ENCODE results near the gene SCAF1.
A peak's percentile ranks its signal among the peaks of the same experiment; 100 is the strongest.

Gene SCAF1, protein sequence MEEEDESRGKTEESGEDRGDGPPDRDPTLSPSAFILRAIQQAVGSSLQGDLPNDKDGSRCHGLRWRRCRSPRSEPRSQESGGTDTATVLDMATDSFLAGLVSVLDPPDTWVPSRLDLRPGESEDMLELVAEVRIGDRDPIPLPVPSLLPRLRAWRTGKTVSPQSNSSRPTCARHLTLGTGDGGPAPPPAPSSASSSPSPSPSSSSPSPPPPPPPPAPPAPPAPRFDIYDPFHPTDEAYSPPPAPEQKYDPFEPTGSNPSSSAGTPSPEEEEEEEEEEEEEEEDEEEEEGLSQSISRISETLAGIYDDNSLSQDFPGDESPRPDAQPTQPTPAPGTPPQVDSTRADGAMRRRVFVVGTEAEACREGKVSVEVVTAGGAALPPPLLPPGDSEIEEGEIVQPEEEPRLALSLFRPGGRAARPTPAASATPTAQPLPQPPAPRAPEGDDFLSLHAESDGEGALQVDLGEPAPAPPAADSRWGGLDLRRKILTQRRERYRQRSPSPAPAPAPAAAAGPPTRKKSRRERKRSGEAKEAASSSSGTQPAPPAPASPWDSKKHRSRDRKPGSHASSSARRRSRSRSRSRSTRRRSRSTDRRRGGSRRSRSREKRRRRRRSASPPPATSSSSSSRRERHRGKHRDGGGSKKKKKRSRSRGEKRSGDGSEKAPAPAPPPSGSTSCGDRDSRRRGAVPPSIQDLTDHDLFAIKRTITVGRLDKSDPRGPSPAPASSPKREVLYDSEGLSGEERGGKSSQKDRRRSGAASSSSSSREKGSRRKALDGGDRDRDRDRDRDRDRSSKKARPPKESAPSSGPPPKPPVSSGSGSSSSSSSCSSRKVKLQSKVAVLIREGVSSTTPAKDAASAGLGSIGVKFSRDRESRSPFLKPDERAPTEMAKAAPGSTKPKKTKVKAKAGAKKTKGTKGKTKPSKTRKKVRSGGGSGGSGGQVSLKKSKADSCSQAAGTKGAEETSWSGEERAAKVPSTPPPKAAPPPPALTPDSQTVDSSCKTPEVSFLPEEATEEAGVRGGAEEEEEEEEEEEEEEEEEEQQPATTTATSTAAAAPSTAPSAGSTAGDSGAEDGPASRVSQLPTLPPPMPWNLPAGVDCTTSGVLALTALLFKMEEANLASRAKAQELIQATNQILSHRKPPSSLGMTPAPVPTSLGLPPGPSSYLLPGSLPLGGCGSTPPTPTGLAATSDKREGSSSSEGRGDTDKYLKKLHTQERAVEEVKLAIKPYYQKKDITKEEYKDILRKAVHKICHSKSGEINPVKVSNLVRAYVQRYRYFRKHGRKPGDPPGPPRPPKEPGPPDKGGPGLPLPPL

DNA sequence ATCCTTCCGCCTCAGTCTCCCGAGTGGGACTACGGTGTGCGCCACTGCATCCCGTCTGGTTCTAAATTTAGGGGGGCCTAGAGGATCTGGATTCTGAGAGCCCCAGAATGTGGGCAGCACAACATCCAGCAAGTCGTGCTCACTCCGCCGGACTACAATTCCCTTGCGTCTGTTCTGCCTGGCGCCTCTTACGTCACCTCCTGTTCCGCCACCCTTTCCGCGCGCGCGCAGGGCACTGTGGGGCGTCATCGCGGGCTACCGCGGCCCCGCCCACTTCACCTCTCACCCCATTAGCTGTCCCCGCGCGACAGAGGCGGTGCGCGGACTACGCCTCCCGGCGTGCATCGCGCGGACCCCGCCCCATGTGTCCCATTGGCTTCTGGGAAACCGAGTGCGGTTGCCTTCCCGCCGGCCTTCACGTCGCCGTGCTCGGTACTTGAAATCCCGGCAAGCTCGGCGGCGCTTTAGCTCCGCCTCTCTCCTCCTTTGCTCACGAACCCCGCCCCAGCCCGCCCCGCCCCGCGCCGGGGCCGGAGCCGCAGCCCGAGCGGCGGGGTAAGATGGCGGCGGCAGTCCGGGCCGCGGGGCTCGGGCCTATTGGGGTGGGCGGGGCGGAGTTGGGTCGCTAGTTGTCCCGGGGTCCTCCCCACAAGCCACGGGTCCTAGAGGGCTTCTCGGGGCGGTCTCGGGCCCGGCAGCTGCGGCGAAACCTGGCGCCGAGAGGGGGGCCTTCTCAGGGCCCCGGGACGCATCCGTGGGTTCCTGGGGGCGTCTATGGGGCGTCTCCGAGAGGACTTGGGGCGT, at the start of gene SCAF1:
SCAF1 (plus strand) TSS at position 522 of the 804 bp plus-strand sequence. CDS start 2,818 bp downstream, outside the sequence.
- peak; percentile 100 for DNase-seq

DNA sequence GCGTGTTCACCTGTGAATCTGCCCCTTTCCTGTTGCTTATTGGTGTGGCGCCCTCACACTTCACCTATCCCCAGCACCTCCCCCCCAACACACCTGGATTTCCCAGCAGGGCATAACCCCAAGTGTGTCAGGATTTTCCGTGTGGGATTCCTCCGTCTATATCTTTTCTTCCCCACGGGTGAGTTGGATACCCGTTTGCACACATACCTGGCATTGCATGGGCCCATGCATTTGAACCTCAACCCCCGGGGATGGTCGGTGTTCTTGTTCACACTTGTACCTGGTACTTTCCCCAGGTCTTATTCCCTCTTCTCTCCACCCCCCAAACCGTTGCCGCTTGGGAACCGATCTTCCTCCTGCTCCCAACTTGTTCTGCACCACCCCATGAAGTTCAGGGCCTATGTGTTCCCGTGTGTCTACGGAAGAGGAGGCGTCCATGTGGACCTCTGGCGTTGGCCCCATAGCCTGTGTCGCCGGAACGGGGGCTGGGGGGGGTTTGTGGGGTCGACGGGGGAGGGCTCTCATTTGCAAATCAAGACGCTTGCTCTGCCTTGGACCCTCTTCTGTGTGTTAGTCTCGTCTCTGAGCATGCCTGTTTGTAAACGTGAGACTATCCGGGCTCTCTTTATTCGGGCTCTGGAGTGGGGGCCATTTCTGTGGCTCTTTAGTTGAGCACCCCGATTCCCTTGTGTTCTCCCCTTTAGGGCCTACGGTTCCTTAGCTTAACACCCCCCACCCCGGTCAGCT, 49.4 kb upstream of the SCAF1 start:
- DNase-seq, result no peak

DNA sequence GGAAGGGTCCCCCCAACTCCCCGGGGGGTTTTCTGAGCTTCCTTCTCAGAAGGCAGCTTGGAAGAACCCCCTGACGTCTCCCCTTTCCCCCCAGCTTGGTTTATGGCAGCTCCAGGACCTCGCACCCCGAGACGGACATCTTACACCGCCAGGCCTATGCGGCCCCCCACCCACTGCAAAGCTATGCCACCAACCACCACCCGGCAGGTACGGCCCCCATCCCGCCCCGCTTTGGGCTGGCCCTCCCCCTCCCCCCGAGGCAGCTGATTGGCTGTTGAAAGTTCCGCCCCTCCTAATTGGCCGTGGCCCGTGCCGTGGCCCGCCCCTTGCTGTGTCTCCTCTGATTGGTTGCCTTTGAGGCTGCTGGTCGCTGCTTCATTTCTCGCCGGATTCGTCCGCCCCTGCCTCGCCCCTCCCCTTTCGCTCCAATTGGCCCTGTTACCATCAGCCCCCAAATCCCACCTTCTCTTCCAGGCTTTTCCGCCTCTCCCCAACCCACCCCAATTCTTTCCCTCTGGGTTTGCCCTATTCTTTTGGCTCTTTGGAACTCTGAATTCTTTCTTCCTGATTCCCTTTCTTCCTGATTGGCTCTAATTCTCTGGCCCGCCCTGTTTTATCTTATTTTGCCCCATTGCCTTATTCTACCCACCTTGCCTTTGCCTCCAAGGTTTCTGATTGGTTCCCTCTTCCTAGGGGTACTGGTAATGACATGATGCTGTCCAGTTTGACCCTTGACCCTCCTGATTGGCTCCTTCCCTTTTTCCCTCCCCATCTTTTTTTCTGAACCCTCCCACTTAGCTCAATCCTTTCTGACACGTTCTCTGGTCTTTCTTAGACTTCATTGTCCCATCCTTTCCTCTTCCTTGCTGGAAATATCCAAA, 48.5 kb upstream of the SCAF1 start:
- DNase-seq, result peak; percentile 95

DNA sequence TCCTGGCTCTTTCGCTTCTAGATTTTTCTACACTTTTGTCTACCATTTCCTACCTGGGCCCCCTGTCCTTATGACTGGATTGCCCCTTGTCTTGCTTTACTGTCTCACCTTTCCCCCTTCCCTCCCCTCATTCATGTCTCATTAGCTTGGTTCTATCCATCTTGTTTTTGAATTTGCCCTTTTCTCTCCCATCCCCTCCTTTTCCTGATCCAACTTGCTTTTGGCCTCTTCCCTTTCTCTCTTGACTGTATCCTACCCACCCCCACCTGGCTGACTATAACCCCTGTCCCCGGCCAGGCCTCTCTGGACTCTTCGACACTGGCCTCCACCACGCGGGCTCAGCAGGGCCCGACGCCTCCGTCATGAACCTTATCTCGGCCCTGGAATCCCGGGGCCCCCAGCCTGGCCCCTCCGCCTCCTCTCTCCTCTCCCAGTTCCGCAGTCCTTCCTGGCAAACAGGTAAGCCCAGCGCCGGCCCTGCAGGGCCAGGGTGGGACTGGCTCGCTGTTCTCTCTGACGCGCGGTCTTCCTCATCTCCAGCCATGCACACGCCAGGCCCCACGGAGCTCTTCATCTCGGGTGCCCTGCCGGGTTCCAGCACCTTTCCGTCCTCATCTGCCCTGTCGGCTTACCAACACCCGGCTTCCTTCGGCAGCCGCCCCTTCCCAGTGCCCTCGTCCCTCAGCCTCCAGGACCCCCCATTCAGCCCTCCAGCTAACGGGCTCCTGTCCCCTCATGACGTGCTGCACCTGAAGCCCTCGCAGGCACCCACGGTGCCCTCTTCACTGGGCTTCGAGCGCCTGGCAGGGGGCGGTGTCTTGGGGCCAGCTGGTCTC, 47.6 kb upstream of the SCAF1 start:
- no peak for DNase-seq

DNA sequence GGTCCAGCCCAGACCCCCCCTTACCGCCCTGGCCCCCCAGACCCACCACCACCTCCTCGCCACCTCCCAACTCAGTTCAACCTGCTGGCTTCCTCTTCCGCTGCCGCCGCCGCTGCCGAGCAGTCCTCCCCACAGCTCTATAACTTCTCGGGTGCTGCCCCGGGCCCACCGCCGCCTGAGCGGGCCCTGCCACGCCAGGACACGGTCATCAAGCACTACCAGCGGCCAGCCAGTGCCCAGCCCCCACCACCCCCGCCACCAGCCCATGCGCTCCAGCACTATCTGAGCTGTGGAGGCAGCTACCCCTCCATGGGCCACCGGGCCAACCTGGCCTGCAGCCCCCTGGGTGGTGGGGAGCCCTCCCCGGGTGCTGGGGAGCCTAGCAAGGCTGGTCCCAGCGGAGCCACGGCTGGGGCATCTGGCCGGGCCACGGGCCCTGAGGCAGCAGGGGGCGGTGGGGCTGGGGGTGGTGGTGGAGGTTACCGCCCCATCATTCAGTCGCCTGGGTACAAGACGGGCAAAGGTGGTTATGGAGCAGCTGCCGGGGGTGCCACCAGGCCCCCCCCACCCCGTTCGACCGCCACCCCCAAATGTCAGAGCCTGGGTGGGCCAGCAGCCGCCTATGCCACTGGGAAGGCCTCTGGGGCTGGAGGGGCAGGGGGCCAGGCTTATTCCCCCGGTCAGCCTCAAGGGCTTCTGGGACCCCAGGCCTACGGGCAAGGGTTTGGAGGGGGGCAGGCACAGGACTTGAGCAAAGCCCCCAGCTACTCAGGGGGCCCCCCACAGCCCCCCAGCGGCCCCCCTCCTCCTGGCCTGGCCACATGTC, 46.8 kb upstream of the SCAF1 start:
- DNase-seq, result no peak

DNA sequence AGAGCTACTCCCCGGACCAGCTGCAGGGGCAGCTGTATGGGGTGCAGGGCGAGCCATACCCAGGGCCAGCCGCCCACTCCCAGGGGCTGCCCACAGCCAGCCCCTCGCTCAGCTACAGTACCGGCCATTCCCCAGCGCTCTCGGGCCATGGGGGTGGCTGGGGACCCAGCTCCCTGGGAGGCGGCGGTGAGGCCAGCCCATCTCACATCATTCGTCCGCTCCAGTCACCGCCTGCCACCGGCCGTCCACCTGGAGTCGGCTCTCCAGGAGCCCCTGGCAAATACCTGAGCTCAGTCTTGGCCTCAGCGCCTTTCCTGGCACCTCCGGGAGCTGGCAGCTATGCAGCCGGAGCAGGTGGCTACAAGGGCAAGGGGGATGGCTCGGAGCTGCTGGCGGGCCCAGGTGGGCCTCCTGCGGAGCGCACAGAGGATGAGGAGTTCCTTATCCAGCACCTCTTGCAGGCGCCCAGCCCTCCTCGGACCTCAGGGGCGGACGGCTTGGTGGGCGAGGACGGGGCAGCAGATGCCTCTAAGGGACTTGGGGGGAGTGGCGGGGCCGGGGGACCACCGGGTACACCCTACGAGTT, 46.1 kb upstream of the SCAF1 start:
- no peak for DNase-seq

DNA sequence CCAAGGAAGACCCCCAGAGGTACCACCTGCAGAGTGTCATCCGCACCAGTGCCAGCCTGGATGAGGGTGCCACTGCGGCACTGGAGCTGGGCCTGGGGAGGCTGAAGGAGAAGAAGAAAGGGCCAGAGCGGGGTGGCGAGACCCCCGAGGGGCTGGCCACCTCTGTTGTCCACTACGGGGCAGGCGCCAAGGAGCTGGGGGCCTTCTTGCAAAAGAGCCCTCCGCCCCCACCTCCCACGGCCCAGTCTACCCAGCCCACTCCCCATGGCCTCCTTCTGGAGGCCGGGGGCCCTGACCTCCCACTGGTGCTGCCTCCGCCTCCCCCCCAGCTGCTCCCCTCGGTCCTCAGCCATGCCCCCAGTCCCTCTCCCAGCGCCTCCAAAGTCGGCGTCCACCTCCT, 45.6 kb upstream of the SCAF1 start:
- DNase-seq, result no peak

DNA sequence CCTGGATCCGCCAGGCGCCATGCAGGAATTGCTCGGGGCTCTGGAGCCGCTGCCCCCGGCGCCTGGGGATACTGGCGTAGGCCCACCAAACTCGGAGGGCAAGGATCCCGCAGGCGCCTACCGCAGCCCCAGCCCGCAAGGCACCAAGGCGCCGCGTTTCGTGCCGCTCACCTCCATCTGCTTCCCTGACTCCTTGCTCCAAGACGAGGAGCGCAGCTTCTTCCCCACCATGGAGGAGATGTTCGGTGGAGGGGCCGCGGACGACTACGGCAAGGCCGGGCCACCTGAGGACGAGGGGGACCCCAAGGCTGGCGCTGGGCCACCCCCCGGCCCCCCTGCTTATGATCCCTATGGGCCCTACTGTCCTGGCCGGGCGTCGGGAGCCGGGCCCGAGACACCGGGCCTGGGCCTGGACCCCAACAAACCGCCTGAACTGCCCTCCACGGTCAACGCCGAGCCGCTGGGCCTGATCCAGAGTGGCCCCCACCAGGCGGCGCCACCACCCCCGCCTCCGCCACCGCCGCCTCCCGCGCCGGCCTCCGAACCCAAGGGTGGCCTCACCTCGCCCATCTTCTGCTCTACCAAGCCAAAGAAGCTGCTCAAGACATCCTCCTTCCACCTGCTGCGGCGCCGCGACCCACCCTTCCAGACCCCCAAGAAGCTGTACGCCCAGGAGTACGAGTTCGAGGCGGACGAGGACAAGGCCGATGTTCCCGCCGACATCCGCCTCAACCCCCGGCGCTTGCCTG, 44.9 kb upstream of the SCAF1 start:
- no peak for DNase-seq

DNA sequence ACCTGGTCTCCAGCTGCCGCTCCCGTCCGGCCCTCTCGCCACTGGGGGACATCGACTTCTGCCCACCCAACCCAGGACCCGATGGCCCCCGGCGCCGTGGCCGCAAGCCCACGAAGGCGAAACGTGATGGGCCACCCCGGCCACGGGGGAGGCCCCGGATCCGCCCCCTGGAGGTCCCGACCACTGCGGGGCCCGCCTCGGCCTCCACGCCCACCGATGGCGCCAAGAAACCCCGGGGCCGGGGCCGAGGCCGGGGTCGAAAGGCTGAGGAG, 44.4 kb upstream of the SCAF1 start:
- DNase-seq, result no peak

DNA sequence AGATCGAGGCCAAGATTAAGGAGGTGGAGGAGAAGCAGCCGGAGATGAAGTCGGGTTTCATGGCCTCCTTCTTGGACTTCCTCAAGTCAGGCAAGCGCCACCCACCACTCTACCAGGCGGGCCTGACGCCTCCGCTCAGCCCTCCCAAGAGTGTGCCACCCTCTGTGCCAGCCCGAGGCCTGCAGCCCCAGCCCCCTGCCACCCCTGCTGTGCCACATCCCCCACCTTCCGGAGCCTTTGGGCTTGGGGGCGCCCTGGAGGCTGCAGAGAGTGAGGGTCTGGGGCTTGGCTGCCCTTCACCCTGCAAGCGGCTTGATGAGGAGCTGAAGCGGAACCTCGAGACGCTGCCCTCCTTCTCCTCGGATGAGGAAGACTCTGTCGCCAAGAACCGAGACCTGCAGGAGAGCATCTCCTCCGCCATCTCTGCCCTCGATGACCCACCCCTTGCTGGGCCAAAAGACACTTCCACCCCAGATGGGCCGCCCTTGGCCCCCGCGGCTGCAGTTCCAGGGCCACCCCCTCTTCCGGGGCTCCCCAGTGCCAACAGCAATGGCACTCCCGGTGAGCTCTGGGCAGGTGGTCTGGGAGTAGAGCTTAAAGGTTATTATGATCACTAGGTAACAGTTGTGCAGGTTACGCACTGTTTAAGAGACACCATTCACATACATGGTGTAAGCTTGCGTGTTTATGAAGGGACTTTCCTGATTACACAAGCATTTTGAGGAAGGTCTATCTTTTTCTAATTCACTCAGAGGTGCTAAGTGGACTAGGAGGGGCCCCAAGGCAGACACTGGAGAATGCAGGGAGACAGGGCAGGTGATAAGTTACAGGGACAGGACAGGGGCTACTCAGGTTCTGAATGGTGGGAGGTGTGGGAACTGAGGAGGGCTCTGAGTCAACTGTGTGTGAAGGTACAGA, 42.4 kb upstream of the SCAF1 start:
- DNase-seq, result no peak

DNA sequence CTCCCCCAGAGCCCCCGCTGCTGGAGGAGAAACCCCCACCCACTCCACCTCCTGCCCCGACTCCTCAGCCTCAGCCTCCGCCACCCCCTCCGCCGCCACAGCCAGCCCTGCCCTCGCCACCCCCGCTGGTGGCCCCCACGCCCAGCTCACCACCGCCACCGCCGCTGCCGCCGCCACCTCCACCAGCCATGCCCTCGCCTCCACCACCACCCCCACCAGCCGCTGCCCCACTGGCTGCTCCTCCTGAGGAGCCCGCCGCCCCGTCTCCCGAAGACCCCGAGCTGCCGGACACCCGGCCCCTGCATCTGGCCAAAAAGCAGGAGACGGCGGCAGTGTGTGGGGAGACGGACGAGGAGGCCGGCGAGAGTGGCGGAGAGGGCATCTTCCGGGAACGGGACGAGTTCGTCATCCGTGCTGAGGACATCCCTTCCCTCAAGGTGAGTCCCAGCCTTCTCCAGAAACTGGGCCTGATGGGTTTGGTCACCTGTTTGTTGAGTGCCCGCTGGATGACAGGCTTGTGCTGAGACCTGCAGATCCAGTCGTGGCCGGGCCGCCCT, 40.4 kb upstream of the SCAF1 start:
- no peak for DNase-seq

DNA sequence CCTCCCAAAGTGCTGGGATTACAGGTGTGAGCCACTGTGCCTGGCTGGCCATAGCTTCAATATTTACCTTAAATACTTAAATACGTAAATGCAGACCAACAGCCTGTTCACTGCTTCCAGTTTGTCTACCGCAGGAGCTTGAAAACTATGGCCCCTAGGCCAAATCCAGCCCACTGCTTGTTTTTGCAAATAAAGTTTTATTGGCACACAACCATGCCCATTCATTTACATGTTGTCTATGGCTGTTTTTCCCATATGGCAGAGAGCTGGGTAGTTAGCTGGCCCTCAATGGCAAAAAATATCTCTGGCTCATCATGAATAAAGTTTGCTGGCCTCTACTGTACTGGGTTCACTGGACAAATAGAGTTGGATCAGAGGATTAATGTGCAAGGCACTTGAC, 39.2 kb upstream of the SCAF1 start:
- DNase-seq, result no peak

DNA sequence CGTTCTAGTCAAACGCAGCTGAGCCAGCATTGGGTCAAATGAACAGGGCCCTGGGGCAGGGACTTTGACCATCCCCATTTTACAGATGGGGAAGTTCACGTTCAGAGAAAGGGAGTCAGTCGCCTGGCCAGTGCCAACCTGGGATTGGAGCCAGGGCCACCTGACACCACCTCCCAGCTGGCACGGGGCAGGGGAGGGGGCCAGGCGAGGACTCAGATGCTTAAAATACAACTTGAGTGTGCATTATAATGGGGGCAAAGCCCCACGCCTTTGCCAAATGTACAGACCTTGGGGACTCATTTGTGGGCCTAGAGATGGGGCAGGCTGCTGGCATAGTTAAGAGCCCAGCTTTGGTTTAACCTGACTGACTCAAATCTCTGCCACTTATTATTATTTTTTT, 36.4 kb upstream of the SCAF1 start:
- no peak for DNase-seq

DNA sequence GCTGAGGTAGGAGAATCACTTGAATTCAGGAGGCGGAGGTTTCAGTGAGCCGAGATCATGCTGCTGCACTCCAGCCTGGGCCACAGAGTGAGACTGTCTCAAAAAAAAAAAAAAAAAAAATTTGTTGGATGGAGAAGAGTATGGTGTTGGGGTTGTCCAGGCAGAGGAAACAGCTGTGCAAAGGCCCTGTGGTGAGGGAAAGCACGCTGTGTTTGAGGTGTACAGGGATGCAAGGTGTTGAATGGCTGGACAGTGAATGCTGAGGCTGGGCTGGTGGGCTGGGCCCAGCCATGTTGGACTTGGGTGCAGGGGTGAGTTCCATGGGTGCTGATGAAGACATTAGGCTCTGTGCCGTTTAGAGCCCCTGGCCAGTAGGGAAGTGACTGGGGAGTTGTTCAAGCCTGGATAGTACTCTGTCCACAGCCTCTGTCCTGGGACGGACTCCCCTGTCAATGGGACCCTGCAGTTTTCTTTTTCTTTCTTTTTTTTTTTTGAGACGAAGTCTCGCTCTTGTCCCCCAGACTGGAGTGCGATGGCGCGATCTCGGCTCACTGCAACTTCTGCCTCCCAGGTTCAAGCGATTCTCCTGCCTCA, 32.4 kb upstream of the SCAF1 start:
- no peak for DNase-seq

DNA sequence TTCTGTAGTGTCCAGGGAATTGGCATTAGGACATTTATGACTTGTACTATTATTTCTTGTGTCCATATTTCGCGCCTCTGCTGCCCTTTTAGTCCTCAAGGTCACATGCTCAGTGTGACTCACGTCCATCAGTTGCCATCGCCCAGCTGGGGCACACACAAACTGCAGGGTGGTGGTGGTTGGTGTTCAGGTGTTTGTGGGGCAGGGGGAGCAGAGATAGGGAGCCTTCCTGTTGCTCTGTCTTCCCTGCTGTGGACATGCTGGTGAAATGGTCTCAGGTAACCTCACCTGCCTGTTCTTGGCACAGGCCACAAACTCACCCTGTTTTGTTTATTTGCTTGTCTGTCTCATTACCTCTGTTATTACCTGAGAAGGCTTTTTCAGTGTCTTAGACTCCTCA, 28.6 kb upstream of the SCAF1 start:
- DNase-seq, result no peak
